Measurements from ENCODE around the gene REV3L.

REV3L gene

DNA sequence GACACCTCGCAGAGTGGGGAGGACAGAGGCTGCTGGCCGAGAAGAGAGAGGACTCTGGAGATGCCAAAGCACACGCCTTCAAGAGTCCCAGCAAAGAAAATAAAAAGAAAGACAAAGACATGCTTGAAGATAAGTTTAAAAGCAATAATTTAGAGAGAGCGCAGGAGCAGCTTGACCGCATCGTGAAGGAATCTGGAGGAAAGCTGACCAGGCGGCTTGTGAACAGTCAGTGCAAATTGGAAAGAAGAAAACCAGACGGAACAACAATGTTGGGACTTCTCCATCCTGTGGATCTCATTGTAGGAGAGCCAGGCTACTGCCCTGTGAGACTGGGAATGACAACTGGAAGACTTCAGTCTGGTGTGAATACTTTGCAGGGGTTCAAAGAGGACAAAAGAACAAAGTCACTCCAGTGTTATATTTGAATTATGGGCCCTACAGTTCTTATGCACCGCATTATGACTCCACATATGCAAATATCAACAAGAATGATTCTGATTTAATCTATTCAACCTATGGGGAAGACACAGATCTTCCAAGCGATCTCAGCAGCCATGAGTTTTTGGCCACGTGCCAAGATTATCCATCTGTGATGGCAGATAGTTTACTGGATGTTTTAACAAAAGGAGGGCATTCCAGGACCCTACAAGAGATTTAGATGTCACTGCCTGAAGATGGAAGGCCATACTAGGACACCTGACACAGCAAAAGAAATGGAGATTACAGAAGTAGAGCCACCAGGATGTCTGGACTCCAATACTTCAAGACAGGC lies 52.2 kb downstream of the REV3L start:
- no peak overlapping the region for H3K27ac ChIP-seq
- no peak for TF ChIP-seq CTCF (conservative IDR thresholded peaks at IDR 0.05)

DNA sequence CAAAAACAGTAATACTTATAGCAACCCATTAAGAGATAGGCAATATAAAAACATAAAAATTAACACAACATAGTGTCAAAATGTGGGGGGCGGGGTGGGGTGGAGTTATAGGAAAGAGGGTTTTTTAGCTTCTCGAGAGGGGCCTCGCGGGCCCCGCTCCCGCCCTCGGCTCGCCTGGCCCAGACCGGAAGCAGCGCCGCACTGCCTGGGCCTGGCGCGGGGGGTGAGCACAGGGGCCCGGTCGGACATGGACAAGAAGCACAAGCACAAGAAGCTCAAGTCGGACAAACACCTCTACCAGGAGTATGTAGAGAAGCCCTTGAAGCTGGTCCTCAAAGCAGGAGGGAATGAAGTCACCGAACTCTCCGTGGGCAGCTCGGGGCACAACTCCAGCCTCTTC lies 53.4 kb downstream of the REV3L start:
- H3K27ac ChIP-seq: no peak overlapping the region
- TF ChIP-seq CTCF (conservative IDR thresholded peaks at IDR 0.05): no peak

GRCh38 chr6:111428811-111429210 lies 54.2 kb downstream of the REV3L start:
- TF ChIP-seq CTCF (conservative IDR thresholded peaks at IDR 0.05): no peak
- no peak overlapping the region for H3K27ac ChIP-seq

GRCh38 chr6:111427341-111428116 lies 55.5 kb downstream of the REV3L start:
- peak overlapping the region; percentile 83 for H3K27ac ChIP-seq
- no peak for TF ChIP-seq CTCF (conservative IDR thresholded peaks at IDR 0.05)

GRCh38 chr6:111423960-111424846 lies 58.8 kb downstream of the REV3L start:
- H3K27ac ChIP-seq: peak overlapping the region; percentile 83
- TF ChIP-seq CTCF (conservative IDR thresholded peaks at IDR 0.05): peak; percentile 36; the same call in 1 of the 2 replicates

GRCh38 chr6:111423055-111423633 lies 59.9 kb downstream of the REV3L start:
- peak overlapping the region; percentile 83 for H3K27ac ChIP-seq
- TF ChIP-seq CTCF (conservative IDR thresholded peaks at IDR 0.05): no peak
